B cell (primary cell): ENCODE measurements around the gene KIF1A.

Source experiments
- EZH2 ChIP-seq: IDR thresholded peaks from 2 replicates; pipeline ENCODE4 v1.6.1; 2012; ENCODE audit warnings: borderline replicate concordance, low read depth, mild to moderate bottlenecking, moderate library complexity, low read length; ENCODE audit not compliant: insufficient read depth, poor library complexity, severe bottlenecking
- TF ChIP-seq, protein P1 (sequence below): fragments of 200-600 bp; IDR thresholded peaks from one replicate; pipeline ENCODE4 v1.8.0; 2022; ENCODE audit warnings: antibody characterized with exemption, mild to moderate bottlenecking

- TF ChIP-seq, protein P1, sequence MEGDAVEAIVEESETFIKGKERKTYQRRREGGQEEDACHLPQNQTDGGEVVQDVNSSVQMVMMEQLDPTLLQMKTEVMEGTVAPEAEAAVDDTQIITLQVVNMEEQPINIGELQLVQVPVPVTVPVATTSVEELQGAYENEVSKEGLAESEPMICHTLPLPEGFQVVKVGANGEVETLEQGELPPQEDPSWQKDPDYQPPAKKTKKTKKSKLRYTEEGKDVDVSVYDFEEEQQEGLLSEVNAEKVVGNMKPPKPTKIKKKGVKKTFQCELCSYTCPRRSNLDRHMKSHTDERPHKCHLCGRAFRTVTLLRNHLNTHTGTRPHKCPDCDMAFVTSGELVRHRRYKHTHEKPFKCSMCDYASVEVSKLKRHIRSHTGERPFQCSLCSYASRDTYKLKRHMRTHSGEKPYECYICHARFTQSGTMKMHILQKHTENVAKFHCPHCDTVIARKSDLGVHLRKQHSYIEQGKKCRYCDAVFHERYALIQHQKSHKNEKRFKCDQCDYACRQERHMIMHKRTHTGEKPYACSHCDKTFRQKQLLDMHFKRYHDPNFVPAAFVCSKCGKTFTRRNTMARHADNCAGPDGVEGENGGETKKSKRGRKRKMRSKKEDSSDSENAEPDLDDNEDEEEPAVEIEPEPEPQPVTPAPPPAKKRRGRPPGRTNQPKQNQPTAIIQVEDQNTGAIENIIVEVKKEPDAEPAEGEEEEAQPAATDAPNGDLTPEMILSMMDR: no peak
- TF ChIP-seq EZH2: no peak
These were observed 130.0 kb downstream of the KIF1A start for GRCh38 chr2:240689975-240690374.
